ENCODE results near the gene KRTAP5-9.
"Not testable (repeated sequence)": the region's sequence is repeated elsewhere in the genome, so short reads cannot be mapped to it uniquely, and the experiment has no call there.

Gene KRTAP5-9

GRCh38 chr11:71548120-71548519 is at the start of gene KRTAP5-9:
KRTAP5-9 (plus strand) TSS chr11:71548420; CDS start chr11:71548658, 238 bp downstream.
- no peak for DNase-seq

- no peak for DNase-seq
Observed at GRCh38 chr11:71499125-71499524, 49.1 kb upstream of the KRTAP5-9 start.

- DNase-seq = no peak
Observed at GRCh38 chr11:71499546-71499945, 48.7 kb upstream of the KRTAP5-9 start.

GRCh38 chr11:71500601-71501021 is 47.6 kb upstream of the KRTAP5-9 start:
- DNase-seq = peak in 1 of 2 experiments; percentile 3

GRCh38 chr11:71501071-71501985 is 46.9 kb upstream of the KRTAP5-9 start:
- DNase-seq = no peak

GRCh38 chr11:71502026-71502425 is 46.2 kb upstream of the KRTAP5-9 start:
- DNase-seq = no peak

GRCh38 chr11:71502871-71503435 is 45.3 kb upstream of the KRTAP5-9 start:
- no peak for DNase-seq

- DNase-seq = no peak
Observed at GRCh38 chr11:71504531-71504930, 43.7 kb upstream of the KRTAP5-9 start.

GRCh38 chr11:71505001-71505400 is 43.2 kb upstream of the KRTAP5-9 start:
- DNase-seq = no peak

GRCh38 chr11:71505781-71506180 is 42.4 kb upstream of the KRTAP5-9 start:
- no peak for DNase-seq

- no peak for DNase-seq
Observed at GRCh38 chr11:71507102-71507501, 41.1 kb upstream of the KRTAP5-9 start.

- DNase-seq = no peak
Observed at GRCh38 chr11:71518506-71519471, 29.4 kb upstream of the KRTAP5-9 start.

GRCh38 chr11:71519546-71519945 is 28.7 kb upstream of the KRTAP5-9 start:
- DNase-seq = no peak

- DNase-seq = no peak
Observed at GRCh38 chr11:71525188-71525937, 22.9 kb upstream of the KRTAP5-9 start.

GRCh38 chr11:71525938-71526495 is 22.2 kb upstream of the KRTAP5-9 start:
- DNase-seq = no peak

- not testable (repeated sequence) for DNase-seq
Observed at GRCh38 chr11:71526796-71527575, 21.2 kb upstream of the KRTAP5-9 start, which contains the start of gene KRTAP5-7. KRTAP5-7 (plus strand) TSS chr11:71527267; CDS start chr11:71527301, 34 bp downstream.

GRCh38 chr11:71527576-71528210 is 20.5 kb upstream of the KRTAP5-9 start:
- DNase-seq = no peak

- DNase-seq = no peak
Observed at GRCh38 chr11:71530602-71531001, 17.6 kb upstream of the KRTAP5-9 start.

- no peak for DNase-seq
Observed at GRCh38 chr11:71532036-71532610, 16.1 kb upstream of the KRTAP5-9 start.

All from SW 1271 (cell line).